Calu3 (cell line): ENCODE results near the gene GALNT12. TPM values are rescaled to one million over a fixed set of nuclear protein-coding genes. Genes with fewer than 3 reads are reported as not detected.

ENCODE experiments used
- BruUV-seq: library from RNA; stranded (reverse); fragments of 400-500 nt; replicated peaks from 2 replicates; lab custom pipeline; 2021; lab: Mats Ljungman, UMichigan
- CTCF ChIA-PET: fragments of 300-600 bp; sonication (Branson Sonifier 250); formaldehyde crosslinking; loops from one replicate; lab custom pipeline; 2022; ENCODE audit warnings: antibody characterized with exemption; lab: Charles Lee
- DNase-seq: peaks from one replicate; pipeline ENCODE4 v3.0.0; 2022
- H3K27ac Mint-ChIP-seq: one replicate; pipeline ENCODE4 v1.8.0; 2022; ENCODE audit warnings: mixed read lengths; ENCODE audit not compliant: unreplicated experiment
- H3K27me3 Mint-ChIP-seq: one replicate; pipeline ENCODE4 v1.8.0; 2022; ENCODE audit warnings: mixed read lengths; ENCODE audit not compliant: unreplicated experiment
- H3K36me3 Mint-ChIP-seq: one replicate; pipeline ENCODE4 v1.8.0; 2022; ENCODE audit warnings: mild to moderate bottlenecking, moderate library complexity, mixed read lengths; ENCODE audit not compliant: insufficient read depth, unreplicated experiment
- H3K4me1 Mint-ChIP-seq: one replicate; pipeline ENCODE4 v1.8.0; 2022; ENCODE audit warnings: mild to moderate bottlenecking, low read depth, mixed read lengths; ENCODE audit not compliant: unreplicated experiment
- H3K4me3 Mint-ChIP-seq: one replicate; pipeline ENCODE4 v1.8.0; 2022; ENCODE audit warnings: mild to moderate bottlenecking, low read depth, moderate library complexity, mixed read lengths; ENCODE audit not compliant: unreplicated experiment
- H3K9me3 Mint-ChIP-seq: one replicate; pipeline ENCODE4 v1.8.0; 2022; ENCODE audit warnings: low read depth, mixed read lengths; ENCODE audit not compliant: unreplicated experiment
- CTCF ChIP-seq: fragments of 200-600 bp; IDR thresholded peaks from one replicate; pipeline ENCODE4 v1.8.0; 2022; ENCODE audit warnings: antibody characterized with exemption; ENCODE audit not compliant: unreplicated experiment
- intact Hi-C: fragments of 100-400 bp; cut with micrococcal nuclease; formaldehyde crosslinking; loops from one replicate; pipeline ENCODE4 v1.10.0; 2022; ENCODE audit not compliant: unreplicated experiment
- total RNA-seq: library from RNA; stranded (reverse); gene quantifications from 2 replicates; pipeline ENCODE4 v1.2.3, GENCODE V29; 2022

Gene GALNT12
- total RNA-seq, 1 experiment from 2014 or later = 49.2 TPM

DNA sequence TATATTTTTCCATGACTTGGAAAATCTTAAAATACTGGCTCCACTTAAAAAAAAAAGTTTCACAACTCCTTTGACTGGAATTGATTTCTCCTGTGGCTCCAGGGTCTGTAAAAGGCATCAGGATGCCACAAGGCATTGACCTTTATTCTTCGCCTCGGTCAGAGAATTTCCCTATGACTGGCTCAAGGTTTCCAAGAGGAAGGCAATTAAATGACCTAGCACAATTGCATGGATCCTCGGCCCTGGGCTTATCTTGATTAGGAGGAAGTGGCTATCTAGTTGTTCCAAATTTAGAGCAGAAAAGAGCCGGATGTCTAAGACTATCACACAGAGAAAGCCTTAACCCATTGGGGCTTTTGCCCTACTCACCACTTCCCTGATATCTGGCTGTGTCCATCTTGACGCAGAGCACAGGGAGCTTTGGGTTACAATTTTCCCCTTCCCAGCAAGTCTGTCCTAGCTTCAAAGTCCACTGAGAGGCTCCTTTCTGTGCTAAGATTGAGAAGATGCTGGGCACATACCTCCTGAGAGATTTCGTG is 79.3 kb downstream of the GALNT12 start:
- DNase-seq = no peak
- H3K36me3 Mint-ChIP-seq = no peaks in the 10 kb centered on the region
- no peak overlapping the region for H3K27ac Mint-ChIP-seq
- CTCF ChIA-PET = no interaction called here
- TF ChIP-seq CTCF = no peak
- intact Hi-C loops = no loop called here
- no peak overlapping the region for H3K4me3 Mint-ChIP-seq
- H3K4me1 Mint-ChIP-seq = no peaks in the 10 kb centered on the region
- BruUV-seq = no TSS peak
- H3K27me3 Mint-ChIP-seq = peaks cover 65% of the 10 kb centered on the region
- H3K9me3 Mint-ChIP-seq = no peaks in the 10 kb centered on the region

GRCh38 chr9:98887918-98888510 is 80.5 kb downstream of the GALNT12 start:
- H3K27ac Mint-ChIP-seq = no peak overlapping the region
- H3K9me3 Mint-ChIP-seq = no peaks in the 10 kb centered on the region
- DNase-seq = no peak
- CTCF ChIA-PET = no interaction called here
- TF ChIP-seq CTCF = no peak
- H3K4me1 Mint-ChIP-seq = no peaks in the 10 kb centered on the region
- no TSS peak for BruUV-seq
- intact Hi-C loops = no loop called here
- peaks cover 57% of the 10 kb centered on the region for H3K27me3 Mint-ChIP-seq
- no peaks in the 10 kb centered on the region for H3K36me3 Mint-ChIP-seq
- no peak overlapping the region for H3K4me3 Mint-ChIP-seq

GRCh38 chr9:98888801-98889421 is 81.4 kb downstream of the GALNT12 start:
- BruUV-seq = no TSS peak
- Mint-ChIP-seq H3K27ac (no peak overlapping the region), H3K4me1 (no peaks in the 10 kb centered on the region), H3K9me3 (no peaks in the 10 kb centered on the region), H3K4me3 (no peak overlapping the region), H3K27me3 (peaks cover 57% of the 10 kb centered on the region), H3K36me3 (no peaks in the 10 kb centered on the region)
- no peak for DNase-seq
- TF ChIP-seq CTCF = no peak
- CTCF ChIA-PET = no interaction called here
- intact Hi-C loops = no loop called here

DNA sequence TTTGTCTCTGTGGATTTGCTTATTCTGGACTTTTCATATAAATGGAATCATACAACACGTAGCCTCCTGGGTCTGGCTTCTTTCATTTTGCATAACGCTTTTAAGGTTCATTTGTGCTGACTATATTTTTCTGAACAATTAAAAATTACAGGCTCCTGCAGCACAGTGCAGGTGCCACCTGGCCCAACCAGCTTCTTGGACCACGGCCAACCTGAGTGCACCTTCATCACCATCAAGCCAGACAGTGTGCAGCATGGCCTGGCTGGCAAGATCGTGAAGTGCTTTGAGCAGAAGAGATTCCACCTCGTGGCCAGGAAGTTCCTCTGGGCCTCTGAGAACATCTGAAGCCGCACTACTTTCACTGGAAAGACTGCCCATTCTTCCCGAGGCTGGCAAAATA is 82.8 kb downstream of the GALNT12 start:
- no peak overlapping the region for H3K4me3 Mint-ChIP-seq
- no TSS peak for BruUV-seq
- peaks cover 50% of the 10 kb centered on the region for H3K27me3 Mint-ChIP-seq
- CTCF ChIA-PET = no interaction called here
- no peaks in the 10 kb centered on the region for H3K4me1 Mint-ChIP-seq
- no peak for TF ChIP-seq CTCF
- intact Hi-C loops = no loop called here
- no peak for DNase-seq
- H3K9me3 Mint-ChIP-seq = no peaks in the 10 kb centered on the region
- H3K36me3 Mint-ChIP-seq = no peaks in the 10 kb centered on the region
- H3K27ac Mint-ChIP-seq = no peak overlapping the region
